Trophoblast cell (in vitro differentiated cells and primary cell): ENCODE data around the gene ZFYVE28.

Experiments used
- DNase-seq, 2 donors: peaks; one replicate each; pipeline ENCODE4 v3.0.0-alpha.2; 2016
- H2AFZ ChIP-seq: 2 replicates; pipeline ENCODE4 v1.6.1; 2013; ENCODE audit warnings: low read length, moderate library complexity, mild to moderate bottlenecking; ENCODE audit not compliant: insufficient read depth, poor library complexity
- H2AK5ac ChIP-seq: 2 replicates; pipeline ENCODE4 v1.6.1; 2013; ENCODE audit warnings: mild to moderate bottlenecking, low read length
- H2BK120ac ChIP-seq: 2 replicates; pipeline ENCODE4 v1.6.1; 2013; ENCODE audit warnings: low read length, mild to moderate bottlenecking, moderate library complexity; ENCODE audit not compliant: insufficient read depth, poor library complexity
- H2BK12ac ChIP-seq: 2 replicates; pipeline ENCODE4 v1.6.1; 2013; ENCODE audit warnings: mild to moderate bottlenecking, low read length, moderate library complexity
- H2BK5ac ChIP-seq: 2 replicates; pipeline ENCODE4 v1.6.1; 2013; ENCODE audit warnings: low read length, low read depth, moderate library complexity, mild to moderate bottlenecking; ENCODE audit not compliant: poor library complexity
- H3K14ac ChIP-seq: 2 replicates; pipeline ENCODE4 v1.6.1; 2013; ENCODE audit warnings: mild to moderate bottlenecking, low read length
- H3K18ac ChIP-seq: 2 replicates; pipeline ENCODE4 v1.6.1; 2013; ENCODE audit warnings: mild to moderate bottlenecking, low read length
- H3K23ac ChIP-seq: 2 replicates; pipeline ENCODE4 v1.6.1; 2013; ENCODE audit warnings: low read length
- H3K27ac ChIP-seq: 2 replicates; pipeline ENCODE4 v1.5.1; 2013; ENCODE audit warnings: low read depth, mild to moderate bottlenecking, inconsistent platforms, low read length, moderate library complexity
- H3K27me3 ChIP-seq: 2 replicates; pipeline ENCODE4 v1.6.1; 2013; ENCODE audit warnings: inconsistent platforms, mild to moderate bottlenecking, low read length, moderate library complexity; ENCODE audit not compliant: insufficient read depth
- H3K36me3 ChIP-seq, 2 experiments: 1 replicate in 1 of 2; 2 replicates in 1 of 2; pipeline ENCODE4 v1.6.1; 2013; ENCODE audit warnings: low read length in 2 of 2, mild to moderate bottlenecking in 2 of 2, moderate library complexity in 1 of 2; ENCODE audit not compliant: insufficient read depth in 2 of 2, control insufficient read depth in 1 of 2
- H3K4ac ChIP-seq: 2 replicates; pipeline ENCODE4 v1.6.1; 2013; ENCODE audit warnings: low read depth, mild to moderate bottlenecking, low read length, moderate library complexity
- H3K4me1 ChIP-seq, 2 experiments: 1 replicate in 1 of 2; 2 replicates in 1 of 2; pipeline ENCODE4 v1.6.1; 2013; ENCODE audit warnings: low read length in 2 of 2, mild to moderate bottlenecking in 2 of 2, moderate library complexity in 1 of 2; ENCODE audit not compliant: insufficient read depth in 2 of 2, control insufficient read depth in 1 of 2
- H3K4me2 ChIP-seq: 2 replicates; pipeline ENCODE4 v1.6.1; 2013; ENCODE audit warnings: inconsistent platforms, mild to moderate bottlenecking, low read length, moderate library complexity
- H3K4me3 ChIP-seq: 2 replicates; pipeline ENCODE4 v1.5.1; 2013; ENCODE audit warnings: mild to moderate bottlenecking, low read depth, low read length, inconsistent platforms
- H3K79me1 ChIP-seq: one replicate; pipeline ENCODE4 v1.6.1; 2013; ENCODE audit warnings: low read length
- H3K79me2 ChIP-seq: 2 replicates; pipeline ENCODE4 v1.6.1; 2013; ENCODE audit warnings: low read length, mild to moderate bottlenecking; ENCODE audit not compliant: control insufficient read depth, insufficient read depth, poor library complexity
- H3K9ac ChIP-seq: 2 replicates; pipeline ENCODE4 v1.6.1; 2013; ENCODE audit warnings: mild to moderate bottlenecking, low read length
- H3K9me3 ChIP-seq: 2 replicates; pipeline ENCODE4 v1.6.1; 2013; ENCODE audit warnings: low read depth, mild to moderate bottlenecking, control low read depth, inconsistent platforms, low read length; ENCODE audit not compliant: insufficient read depth
- H4K12ac ChIP-seq: 2 replicates; pipeline ENCODE4 v1.6.1; 2013; ENCODE audit warnings: low read depth, mild to moderate bottlenecking, low read length, moderate library complexity
- H4K8ac ChIP-seq: 2 replicates; pipeline ENCODE4 v1.6.1; 2013; ENCODE audit warnings: low read depth, mild to moderate bottlenecking, low read length, moderate library complexity
- H4K91ac ChIP-seq: one replicate; pipeline ENCODE4 v1.6.1; 2013; ENCODE audit warnings: low read depth, mild to moderate bottlenecking, low read length, moderate library complexity
- WGBS: extraction: QIAGEN DNeasy Blood & Tissue Kit; methylation state at CpG from one replicate; pipeline ENCODE4 v1.1.7; 2013; ENCODE audit warnings: missing lambda C conversion rate; ENCODE audit not compliant: insufficient read length, insufficient coverage; ENCODE audit errors: extremely low coverage; 5-methylcytosine and 5-hydroxymethylcytosine counted together

Gene ZFYVE28

DNA sequence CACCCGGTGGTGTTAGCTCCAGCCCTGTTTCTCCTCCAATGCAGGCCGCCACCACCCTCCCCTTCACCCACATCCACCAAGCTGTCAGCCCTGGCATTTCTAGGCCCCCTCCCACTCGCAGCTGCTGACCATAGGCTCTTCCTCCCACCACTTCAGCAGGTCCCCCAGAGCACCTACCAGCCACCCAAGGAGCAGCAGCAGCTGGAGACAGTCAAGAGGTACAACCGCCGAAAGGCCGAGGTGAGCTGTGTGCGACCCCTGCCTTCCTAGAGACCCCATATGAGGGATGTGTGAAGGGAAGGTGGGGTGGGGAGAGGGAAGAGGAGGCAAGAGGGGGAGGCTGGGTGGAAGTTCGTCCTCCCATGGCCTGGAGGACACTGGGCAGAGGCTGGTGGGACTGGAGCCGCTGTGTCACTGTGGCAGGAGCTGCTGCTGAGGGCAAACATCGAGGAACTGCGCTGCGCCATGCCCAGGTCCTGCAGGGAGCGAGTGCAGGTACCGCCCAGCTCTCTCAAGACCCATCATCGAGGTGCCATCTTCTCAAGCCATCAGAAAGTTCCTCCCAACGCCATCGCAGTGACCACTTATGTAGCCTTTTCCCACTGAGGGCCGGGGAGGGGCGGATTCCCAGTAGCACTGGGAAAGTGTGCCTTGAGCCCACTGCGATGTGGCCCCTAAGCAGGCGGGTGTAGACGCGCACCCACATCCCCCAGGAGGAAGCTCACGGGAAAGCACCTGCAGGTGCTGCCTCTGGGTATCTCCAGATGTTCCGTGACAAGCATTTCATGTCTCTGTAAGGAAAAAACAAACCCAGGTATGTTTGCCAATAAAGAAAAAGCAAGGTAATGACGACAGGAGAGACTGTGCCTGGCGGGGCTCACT lies 31.3 kb upstream of the ZFYVE28 start:
- Histone ChIP-seq H3K9me3 (peaks cover 6% of the 10 kb centered on the region), H3K27ac (no peak overlapping the region), H3K4me3 (no peak overlapping the region), H3K18ac (no peak overlapping the region), H2AFZ (no peak overlapping the region), H2BK12ac (no peak overlapping the region), H3K79me1 (no peaks in the 10 kb centered on the region), H2AK5ac (no peak overlapping the region), H3K4me1 (no peaks in the 10 kb centered on the region), H4K12ac (no peak overlapping the region), H4K8ac (no peak overlapping the region), H4K91ac (no peak overlapping the region), H3K36me3 (no peaks in the 10 kb centered on the region), H3K4ac (no peak overlapping the region), H3K79me2 (no peaks in the 10 kb centered on the region), H3K9ac (no peak overlapping the region), H3K14ac (no peak overlapping the region), H3K4me2 (no peak overlapping the region), H2BK120ac (no peak overlapping the region), H3K27me3 (no peaks in the 10 kb centered on the region), H3K23ac (no peak overlapping the region), H2BK5ac (no peak overlapping the region)
- WGBS, result no CpG with 5 or more reads among the region's 27 CpGs
- no peak for DNase-seq

DNA sequence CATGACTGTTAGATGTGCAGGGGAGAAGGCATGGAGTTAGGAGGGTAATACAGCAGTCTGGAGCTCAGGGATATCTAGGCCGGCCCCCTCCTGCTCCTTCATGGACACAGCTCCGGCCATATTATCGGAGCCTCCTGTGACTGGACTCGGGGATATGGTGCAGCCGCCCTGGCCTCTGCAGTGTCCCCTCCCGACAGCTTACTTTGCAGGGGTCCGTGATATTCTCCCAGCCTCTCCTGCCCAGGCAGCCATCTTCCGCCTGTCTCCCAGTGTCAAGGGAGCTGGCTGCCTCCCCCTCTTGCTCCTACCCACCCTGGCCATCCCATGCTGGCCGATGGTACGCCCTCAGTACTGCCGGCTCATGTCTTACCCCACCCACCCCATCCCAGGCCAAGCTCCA lies 30.6 kb upstream of the ZFYVE28 start:
- H4K12ac ChIP-seq, result no peak overlapping the region
- no peak overlapping the region for H3K4ac ChIP-seq
- H3K79me2 ChIP-seq, result no peaks in the 10 kb centered on the region
- no peak overlapping the region for H3K27ac ChIP-seq
- no CpG with 5 or more reads among the region's 11 CpGs for whole genome bisulfite sequencing
- H3K18ac ChIP-seq, result no peak overlapping the region
- no peak overlapping the region for H3K4me3 ChIP-seq
- H4K8ac ChIP-seq, result no peak overlapping the region
- H2AK5ac ChIP-seq, result no peak overlapping the region
- H2BK5ac ChIP-seq, result no peak overlapping the region
- peaks cover 6% of the 10 kb centered on the region for H3K9me3 ChIP-seq
- no peak overlapping the region for H3K4me2 ChIP-seq
- H2AFZ ChIP-seq, result no peak overlapping the region
- H3K27me3 ChIP-seq, result no peaks in the 10 kb centered on the region
- no peaks in the 10 kb centered on the region for H3K79me1 ChIP-seq
- no peak overlapping the region for H3K9ac ChIP-seq
- no peaks in the 10 kb centered on the region for H3K36me3 ChIP-seq
- no peak for DNase-seq
- H2BK120ac ChIP-seq, result no peak overlapping the region
- H3K4me1 ChIP-seq, result no peaks in the 10 kb centered on the region
- no peak overlapping the region for H3K14ac ChIP-seq
- no peak overlapping the region for H4K91ac ChIP-seq
- no peak overlapping the region for H3K23ac ChIP-seq
- no peak overlapping the region for H2BK12ac ChIP-seq

DNA sequence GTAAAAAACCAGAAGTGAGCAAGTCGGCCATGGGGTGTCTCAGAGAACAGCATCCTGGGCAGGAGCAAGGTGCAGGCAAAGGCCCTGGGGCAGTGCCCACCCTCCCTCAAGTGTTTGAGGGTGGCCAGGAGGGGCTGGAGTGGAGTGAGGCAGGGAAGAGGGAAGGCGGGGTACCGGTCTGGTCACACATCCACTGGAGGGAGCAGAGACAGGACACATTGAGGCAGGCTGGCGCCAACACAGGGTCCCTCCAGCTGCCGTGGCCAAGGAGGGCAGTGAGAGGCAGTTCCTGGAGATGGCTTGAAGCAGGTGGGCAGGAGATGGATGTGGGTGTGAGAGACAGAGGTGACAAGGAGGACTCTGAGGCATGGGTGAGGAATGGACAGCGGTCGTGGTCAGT lies 30.1 kb upstream of the ZFYVE28 start:
- Histone ChIP-seq H4K91ac (no peak overlapping the region), H3K18ac (no peak overlapping the region), H4K12ac (no peak overlapping the region), H3K79me2 (no peaks in the 10 kb centered on the region), H3K14ac (no peak overlapping the region), H3K27me3 (no peaks in the 10 kb centered on the region), H3K23ac (no peak overlapping the region), H3K27ac (no peak overlapping the region), H3K9me3 (peaks cover 6% of the 10 kb centered on the region), H3K9ac (no peak overlapping the region), H3K4me2 (no peak overlapping the region), H3K4ac (no peak overlapping the region), H2BK5ac (no peak overlapping the region), H2AFZ (no peak overlapping the region), H3K4me3 (no peak overlapping the region), H3K79me1 (no peaks in the 10 kb centered on the region), H2AK5ac (no peak overlapping the region), H4K8ac (no peak overlapping the region), H2BK120ac (no peak overlapping the region), H3K36me3 (no peaks in the 10 kb centered on the region), H2BK12ac (no peak overlapping the region), H3K4me1 (no peaks in the 10 kb centered on the region)
- DNase-seq, result no peak
- no CpG with 5 or more reads among the region's 7 CpGs for WGBS

DNA sequence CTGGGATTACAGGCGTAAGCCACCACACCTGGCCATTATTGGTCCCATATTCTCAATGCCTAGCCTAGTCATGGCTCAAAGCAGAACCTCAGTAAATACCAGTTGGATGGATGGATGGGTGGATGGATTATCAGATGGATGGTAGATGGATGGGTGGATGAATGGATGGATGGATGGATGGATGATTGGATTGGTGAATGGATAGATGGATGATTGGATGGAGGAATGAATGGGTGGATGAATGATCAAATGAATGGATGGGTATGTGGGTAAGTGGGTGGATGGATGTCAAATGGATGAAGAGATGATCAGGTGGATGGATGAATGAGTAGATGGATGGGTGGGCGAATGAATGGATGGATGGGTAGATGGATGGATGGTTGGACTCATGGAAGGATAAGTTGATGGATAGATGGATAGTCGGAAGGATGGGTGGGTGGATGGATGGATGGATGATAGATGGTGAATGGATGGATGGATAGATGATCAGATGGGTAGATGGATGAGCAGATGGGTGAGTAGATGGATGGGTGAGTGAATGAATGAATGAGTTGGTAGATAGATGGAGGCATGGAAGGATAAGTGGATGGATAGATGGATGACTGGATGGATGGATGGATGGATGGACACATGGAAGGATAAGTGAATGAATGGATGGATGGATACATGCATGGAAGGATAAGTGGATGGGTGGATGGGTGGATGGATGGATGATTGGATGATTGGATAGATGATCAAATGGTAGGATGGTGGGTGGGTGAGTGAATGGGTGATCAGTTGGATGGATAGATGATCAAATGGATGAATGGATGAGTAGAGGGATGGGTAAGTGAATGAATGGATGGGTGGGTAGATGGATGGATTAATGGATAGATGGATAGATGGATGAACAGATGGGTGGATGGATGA lies 28.5 kb upstream of the ZFYVE28 start:
- H3K79me1 ChIP-seq, result no peaks in the 10 kb centered on the region
- H3K9ac ChIP-seq, result no peak overlapping the region
- no peak overlapping the region for H3K27ac ChIP-seq
- no peak overlapping the region for H4K12ac ChIP-seq
- no peaks in the 10 kb centered on the region for H3K4me1 ChIP-seq
- no peak overlapping the region for H3K18ac ChIP-seq
- DNase-seq, result no peak
- no peak overlapping the region for H2BK120ac ChIP-seq
- no peak overlapping the region for H3K4me3 ChIP-seq
- no peak overlapping the region for H3K4me2 ChIP-seq
- no peak overlapping the region for H3K4ac ChIP-seq
- H3K27me3 ChIP-seq, result no peaks in the 10 kb centered on the region
- no peak overlapping the region for H2BK5ac ChIP-seq
- no peak overlapping the region for H3K23ac ChIP-seq
- peaks cover 6% of the 10 kb centered on the region for H3K9me3 ChIP-seq
- no peak overlapping the region for H4K8ac ChIP-seq
- no peak overlapping the region for H4K91ac ChIP-seq
- H3K79me2 ChIP-seq, result no peaks in the 10 kb centered on the region
- H2BK12ac ChIP-seq, result no peak overlapping the region
- H3K14ac ChIP-seq, result no peak overlapping the region
- H2AFZ ChIP-seq, result no peak overlapping the region
- H2AK5ac ChIP-seq, result no peak overlapping the region
- WGBS, result 100% methylated on average over 1 of the region's 3 CpGs
- no peaks in the 10 kb centered on the region for H3K36me3 ChIP-seq
